Lung (tissue), 12 donors: ENCODE measurements around the gene NINL. TPM values are rescaled to one million over a fixed set of nuclear protein-coding genes. Genes with fewer than 3 reads are reported as not detected.

Source experiments
- ATAC-seq: fragments of 200-7000 bp; cut with Tn5 transposase; one replicate; pipeline ENCODE4 v1.9.1; 2020; ENCODE audit warnings: moderate number of reproducible peaks; ENCODE audit not compliant: insufficient read depth, low FRiP score
- DNase-seq, 3 donors: peaks; one replicate each; pipeline ENCODE4 v3.0.0-alpha.2; 2013 to 2017
- H3K27ac ChIP-seq, 2 donors: one replicate each; pipeline ENCODE4 v1.5.1; 2013; ENCODE audit warnings: mild to moderate bottlenecking in 2 of 2, moderate library complexity in 2 of 2, control low read depth in 1 of 2, inconsistent platforms in 1 of 2, low read depth in 1 of 2, low read length in 1 of 2
- H3K27me3 ChIP-seq, 3 donors: one replicate each; pipeline ENCODE4 v1.5.1; 2013; ENCODE audit warnings: low read length in 2 of 3; ENCODE audit not compliant: control insufficient read depth in 3 of 3, insufficient read depth in 3 of 3
- H3K36me3 ChIP-seq, 4 donors: one replicate each; pipeline ENCODE4 v1.5.1; 2013; ENCODE audit warnings: low read length in 4 of 4, mild to moderate bottlenecking in 1 of 4, moderate library complexity in 1 of 4; ENCODE audit not compliant: control insufficient read depth in 4 of 4, insufficient read depth in 4 of 4
- H3K4me1 ChIP-seq, 5 donors: one replicate each; pipeline ENCODE4 v1.5.1; 2013; ENCODE audit warnings: low read length in 5 of 5, mild to moderate bottlenecking in 2 of 5, moderate library complexity in 1 of 5; ENCODE audit not compliant: control insufficient read depth in 5 of 5, insufficient read depth in 5 of 5
- H3K4me3 ChIP-seq: one replicate; pipeline ENCODE4 v1.5.1; 2013; ENCODE audit warnings: mild to moderate bottlenecking, control low read depth, moderate library complexity
- H3K9ac ChIP-seq, 2 donors: one replicate each; pipeline ENCODE4 v1.5.1; 2013; ENCODE audit warnings: low read length in 2 of 2, control low read depth in 1 of 2; ENCODE audit not compliant: insufficient read depth in 1 of 2
- H3K9me3 ChIP-seq, 4 donors: one replicate each; pipeline ENCODE4 v1.5.1; 2013; ENCODE audit warnings: low read length in 3 of 4, mild to moderate bottlenecking in 1 of 4, moderate library complexity in 1 of 4; ENCODE audit not compliant: control insufficient read depth in 4 of 4, insufficient read depth in 3 of 4
- CTCF ChIP-seq: IDR thresholded peaks from 2 replicates; pipeline ENCODE4 v1.5.1; 2012; ENCODE audit warnings: mild to moderate bottlenecking; ENCODE audit errors: control extremely low read depth, extremely low read depth
- WGBS, 2 donors: extraction: QIAGEN DNeasy Blood & Tissue Kit; methylation state at CpG; one replicate each; pipeline ENCODE4 v1.1.7; 2013; 5-methylcytosine and 5-hydroxymethylcytosine counted together
- polyA plus RNA-seq, 2 donors: library from polyadenylated mRNA; stranded (reverse); fragments of 200-250 nt; gene quantifications; one replicate each; pipeline ENCODE4 v1.2.1, GENCODE V29; 2013
- total RNA-seq, 2 donors: library from RNA; depleted of rRNA in 1 of 2; stranded (reverse); fragments of >200 nt in 1 of 2; gene quantifications; one replicate each; pipeline ENCODE4 v1.2.1, GENCODE V29; 2014 to 2021
- donor health status: control.
- donor health status: control.
- donor health status: Bipolar disorder and iron deficiency.
- donor health status: healthy.
- donor health status: DM: yes; HTN: yes; CAD: no.

NINL gene
- total and polyA plus RNA-seq, 4 donors, result 4.5 to 25.9 (median 12.0) TPM

- no peak for DNase-seq
- WGBS, 2 donors, result 87 to 96% methylated on average over 9 of the region's 9 CpGs
Observed at GRCh38 chr20:25461281-25461650, 124.1 kb downstream of the NINL start.

GRCh38 chr20:25460566-25461280 is 124.6 kb downstream of the NINL start:
- H3K36me3 ChIP-seq, result peaks cover 0 to 33% (median 9%) of the 10 kb centered on the region in 4 donors
- H3K27ac ChIP-seq, result no peak overlapping the region
- H3K9ac ChIP-seq, result no peak overlapping the region
- DNase-seq (no peak), ATAC-seq (no peak)
- 93 to 96% methylated on average over 16 to 19 of the region's 19 CpGs for WGBS, 2 donors
- H3K4me3 ChIP-seq, result no peak overlapping the region
- TF ChIP-seq CTCF, result no peak
- no peaks in the 10 kb centered on the region for H3K27me3 ChIP-seq
- no peaks in the 10 kb centered on the region for H3K9me3 ChIP-seq
- H3K4me1 ChIP-seq, result no peaks in the 10 kb centered on the region

More at GRCh38 chr20:25461281-25461650, 124.1 kb downstream of the NINL start:
- Histone ChIP-seq H3K9me3 (no peaks in the 10 kb centered on the region), H3K36me3 (peaks cover 0 to 34% (median 9%) of the 10 kb centered on the region in 4 donors), H3K27me3 (no peaks in the 10 kb centered on the region), H3K9ac (no peak overlapping the region), H3K4me1 (no peaks in the 10 kb centered on the region), H3K27ac (no peak overlapping the region), H3K4me3 (no peak overlapping the region)
- no peak for ATAC-seq
- TF ChIP-seq CTCF, result no peak

GRCh38 chr20:25459916-25460535 is 125.3 kb downstream of the NINL start:
- no peak overlapping the region for H3K27ac ChIP-seq
- 83 to 91% methylated on average over 12 of the region's 12 CpGs for WGBS, 2 donors
- no peak overlapping the region for H3K9ac ChIP-seq
- TF ChIP-seq CTCF, result no peak
- DNase-seq (no peak), ATAC-seq (no peak)
- H3K27me3 ChIP-seq, result no peaks in the 10 kb centered on the region
- no peaks in the 10 kb centered on the region for H3K4me1 ChIP-seq
- no peak overlapping the region for H3K4me3 ChIP-seq
- H3K36me3 ChIP-seq, result peaks cover 0 to 36% (median 10%) of the 10 kb centered on the region in 4 donors
- H3K9me3 ChIP-seq, result no peaks in the 10 kb centered on the region
